Measurements from ENCODE around the gene BCAS4. TPM values are rescaled to one million over a fixed set of nuclear protein-coding genes. Genes with fewer than 3 reads are reported as not detected.
A peak's percentile ranks its signal among the peaks of the same experiment; 100 is the strongest.
"Not testable (repeated sequence)": the region's sequence is repeated elsewhere in the genome, so short reads cannot be mapped to it uniquely, and the experiment has no call there.

Gene BCAS4
- total RNA-seq, 1 experiment from 2014 or later: 13.5 TPM

DNA sequence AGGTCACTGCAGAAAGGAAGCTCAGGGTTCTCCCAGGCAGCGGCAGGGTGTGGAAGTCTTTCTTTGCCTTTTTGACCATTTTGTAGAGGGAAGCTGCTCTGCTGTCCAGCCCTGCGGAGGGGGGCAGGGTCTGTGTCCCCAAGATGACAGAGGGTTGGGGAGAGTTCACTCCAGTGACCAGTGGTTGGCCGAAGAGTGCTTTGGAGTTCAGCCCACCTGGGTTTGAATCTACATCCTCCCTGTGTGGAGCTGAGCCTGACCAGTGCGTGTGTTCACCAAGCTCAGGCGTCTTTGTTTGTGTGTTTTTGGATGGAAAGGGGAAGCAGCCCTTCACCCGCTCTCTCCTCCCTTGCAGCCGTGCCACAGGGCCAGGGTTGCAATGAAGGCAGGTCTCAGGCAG lies 25.9 kb upstream of the BCAS4 start:
- H3K9me3 Mint-ChIP-seq (ENCODE audit: low read depth, unreplicated experiment): not testable (repeated sequence)
- H3K36me3 Mint-ChIP-seq (ENCODE audit: insufficient read depth, unreplicated experiment): peaks cover 22% of the 10 kb centered on the region

DNA sequence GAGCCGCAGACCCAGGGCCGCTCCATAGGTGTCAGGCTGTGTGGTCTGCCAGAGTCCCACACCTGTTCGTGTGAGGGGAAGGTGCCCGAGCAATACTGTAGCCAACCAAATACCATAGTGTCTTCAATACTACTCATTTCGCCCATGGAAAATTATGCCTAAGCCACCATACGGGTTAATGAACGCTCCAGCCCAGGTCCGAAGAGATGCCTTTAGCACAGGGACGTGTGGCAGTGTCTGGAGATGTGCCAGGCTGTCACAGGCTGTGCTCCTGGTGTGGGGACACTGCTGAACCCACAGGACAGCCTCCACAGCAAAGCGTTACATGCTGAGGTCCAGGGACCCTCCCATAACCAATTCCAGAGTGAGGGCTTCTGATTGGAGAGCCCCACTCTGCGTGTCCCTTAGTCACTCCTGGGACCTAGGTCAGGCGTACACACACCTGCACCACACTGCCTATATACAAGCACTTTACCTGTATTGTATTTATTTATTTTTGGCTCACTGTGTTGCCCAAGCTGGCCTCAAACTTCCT lies 25.2 kb upstream of the BCAS4 start:
- intact Hi-C loops (cut with micrococcal nuclease; ENCODE audit: unreplicated experiment): loop anchor here (10.0 kb wide), 1 partner anchor 295 kb away; no protein-coding TSS in a partner anchor
- BruUV-seq (replicated peaks); CTCF ChIA-PET; H3K27ac Mint-ChIP-seq (ENCODE audit: unreplicated experiment); H3K27me3 Mint-ChIP-seq (ENCODE audit: unreplicated experiment); H3K4me3 Mint-ChIP-seq (ENCODE audit: low read depth, unreplicated experiment); DNase-seq; H3K9me3 Mint-ChIP-seq (ENCODE audit: low read depth, unreplicated experiment): not testable (repeated sequence)
- peaks cover 50% of the 10 kb centered on the region for H3K4me1 Mint-ChIP-seq (ENCODE audit: low read depth, unreplicated experiment)
- peaks cover 16% of the 10 kb centered on the region for H3K36me3 Mint-ChIP-seq (ENCODE audit: insufficient read depth, unreplicated experiment)

More for the DNA sequence above, 25.9 kb upstream of the BCAS4 start:
- not testable (repeated sequence) for H3K4me3 Mint-ChIP-seq (ENCODE audit: low read depth, unreplicated experiment); DNase-seq; H3K27ac Mint-ChIP-seq (ENCODE audit: unreplicated experiment); H3K27me3 Mint-ChIP-seq (ENCODE audit: unreplicated experiment); BruUV-seq (replicated peaks)
- peaks cover 51% of the 10 kb centered on the region for H3K4me1 Mint-ChIP-seq (ENCODE audit: low read depth, unreplicated experiment)
- CTCF ChIA-PET: interaction anchor here (0.7 to 0.9 kb wide), 2 partner anchors 17 to 160 kb away, joined by 3 read pairs; no protein-coding TSS in a partner anchor
- intact Hi-C loops (cut with micrococcal nuclease; ENCODE audit: unreplicated experiment): loop anchor here (10.0 kb wide), 1 partner anchor 294 kb away; no protein-coding TSS in a partner anchor

DNA sequence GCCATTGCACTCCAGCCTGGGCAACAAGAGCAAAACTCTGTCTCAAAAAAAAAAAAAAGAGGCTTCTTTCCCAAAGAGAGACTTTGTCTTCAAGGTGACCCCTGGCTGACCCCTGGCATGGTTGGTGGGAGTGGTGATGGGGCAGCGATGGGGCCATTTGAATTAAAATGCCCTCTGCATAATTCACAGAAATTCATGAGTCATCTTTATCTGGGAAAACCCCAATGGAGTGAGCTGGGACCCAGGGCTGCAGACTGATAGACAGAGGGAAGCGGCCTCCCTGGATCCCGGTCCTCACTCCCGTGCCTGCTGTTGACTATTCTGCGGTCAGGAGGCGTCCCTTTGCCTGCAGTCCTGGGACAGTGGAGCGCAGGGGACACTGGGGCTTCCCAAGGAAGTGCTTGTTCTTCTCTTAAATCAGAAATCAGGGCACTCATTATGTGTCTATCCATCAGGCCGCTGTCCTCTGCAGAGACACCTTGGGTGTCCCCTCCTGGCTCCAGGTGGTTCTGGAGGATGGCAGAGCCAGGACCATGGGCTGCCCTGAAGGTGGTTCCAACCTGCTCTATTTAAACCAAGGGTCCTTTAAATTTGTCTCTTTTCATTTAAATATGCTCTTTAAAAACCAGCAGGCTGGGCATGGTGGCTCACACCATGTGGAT lies 23.3 kb upstream of the BCAS4 start:
- H3K9me3 Mint-ChIP-seq (ENCODE audit: low read depth, unreplicated experiment); intact Hi-C loops (cut with micrococcal nuclease; ENCODE audit: unreplicated experiment); BruUV-seq (replicated peaks); H3K27me3 Mint-ChIP-seq (ENCODE audit: unreplicated experiment); H3K4me3 Mint-ChIP-seq (ENCODE audit: low read depth, unreplicated experiment): not testable (repeated sequence)
- peak; percentile 60 for DNase-seq
- Mint-ChIP-seq H3K36me3 (ENCODE audit: insufficient read depth, unreplicated experiment) (peaks cover 13% of the 10 kb centered on the region), H3K4me1 (ENCODE audit: low read depth, unreplicated experiment) (peaks cover 46% of the 10 kb centered on the region), H3K27ac (ENCODE audit: unreplicated experiment) (peak overlapping the region; percentile 45)
- CTCF ChIA-PET: interaction anchor here (0.6 to 0.7 kb wide), 2 partner anchors 19 to 143 kb away, joined by 3 to 6 read pairs; no protein-coding TSS in a partner anchor

DNA sequence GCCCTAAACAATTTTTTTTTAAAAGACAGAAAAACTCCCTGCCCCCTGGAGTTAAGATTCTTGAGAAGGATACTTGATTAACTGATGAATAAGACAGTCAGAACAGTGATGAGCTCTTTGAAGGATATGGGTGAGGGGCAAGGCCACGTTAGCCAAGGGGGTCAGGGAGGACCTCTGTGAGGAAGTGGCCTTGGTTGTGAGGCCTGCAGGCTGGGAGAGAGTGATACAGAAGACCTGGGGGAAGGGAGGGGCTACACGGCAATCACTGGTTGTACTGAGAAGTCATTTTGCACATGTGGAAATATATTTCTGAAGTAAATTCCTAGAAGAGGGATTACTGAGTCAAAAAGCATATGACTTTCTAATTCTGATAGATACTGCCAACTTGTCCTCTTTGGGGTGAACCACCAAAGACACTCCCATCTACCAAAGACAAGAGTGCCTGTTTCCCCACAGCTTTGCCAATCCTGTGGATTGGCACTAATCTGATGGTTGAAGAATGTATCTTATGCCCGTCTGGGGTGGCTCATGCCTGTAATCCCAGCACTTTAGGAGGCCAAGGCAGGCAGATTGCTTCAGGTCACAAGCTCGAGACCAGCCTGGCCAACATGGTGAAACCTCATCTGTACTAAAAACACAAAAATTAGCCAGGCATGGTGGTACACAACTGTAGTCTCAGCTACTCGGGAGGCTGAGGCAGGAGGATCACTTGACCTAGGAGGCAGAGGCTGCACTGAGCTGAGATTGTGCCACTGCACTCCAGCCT lies 22.3 kb upstream of the BCAS4 start:
- peaks cover 38% of the 10 kb centered on the region for H3K4me1 Mint-ChIP-seq (ENCODE audit: low read depth, unreplicated experiment)
- H3K36me3 Mint-ChIP-seq (ENCODE audit: insufficient read depth, unreplicated experiment): peaks cover 13% of the 10 kb centered on the region
- CTCF ChIA-PET: interaction anchor here (0.6 to 1.9 kb wide), 5 partner anchors 7 to 147 kb away, joined by 4 to 8 read pairs (median 7); no protein-coding TSS in a partner anchor
- no peak overlapping the region for H3K27ac Mint-ChIP-seq (ENCODE audit: unreplicated experiment)
- H3K4me3 Mint-ChIP-seq (ENCODE audit: low read depth, unreplicated experiment): no peak overlapping the region
- no TSS peak for BruUV-seq (replicated peaks)
- no peak for DNase-seq
- TF ChIP-seq, protein P1, sequence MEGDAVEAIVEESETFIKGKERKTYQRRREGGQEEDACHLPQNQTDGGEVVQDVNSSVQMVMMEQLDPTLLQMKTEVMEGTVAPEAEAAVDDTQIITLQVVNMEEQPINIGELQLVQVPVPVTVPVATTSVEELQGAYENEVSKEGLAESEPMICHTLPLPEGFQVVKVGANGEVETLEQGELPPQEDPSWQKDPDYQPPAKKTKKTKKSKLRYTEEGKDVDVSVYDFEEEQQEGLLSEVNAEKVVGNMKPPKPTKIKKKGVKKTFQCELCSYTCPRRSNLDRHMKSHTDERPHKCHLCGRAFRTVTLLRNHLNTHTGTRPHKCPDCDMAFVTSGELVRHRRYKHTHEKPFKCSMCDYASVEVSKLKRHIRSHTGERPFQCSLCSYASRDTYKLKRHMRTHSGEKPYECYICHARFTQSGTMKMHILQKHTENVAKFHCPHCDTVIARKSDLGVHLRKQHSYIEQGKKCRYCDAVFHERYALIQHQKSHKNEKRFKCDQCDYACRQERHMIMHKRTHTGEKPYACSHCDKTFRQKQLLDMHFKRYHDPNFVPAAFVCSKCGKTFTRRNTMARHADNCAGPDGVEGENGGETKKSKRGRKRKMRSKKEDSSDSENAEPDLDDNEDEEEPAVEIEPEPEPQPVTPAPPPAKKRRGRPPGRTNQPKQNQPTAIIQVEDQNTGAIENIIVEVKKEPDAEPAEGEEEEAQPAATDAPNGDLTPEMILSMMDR (IDR thresholded peaks at IDR 0.05; ENCODE audit: unreplicated experiment): no peak
- H3K9me3 Mint-ChIP-seq (ENCODE audit: low read depth, unreplicated experiment): no peaks in the 10 kb centered on the region
- H3K27me3 Mint-ChIP-seq (ENCODE audit: unreplicated experiment): no peaks in the 10 kb centered on the region
- intact Hi-C loops (cut with micrococcal nuclease; ENCODE audit: unreplicated experiment): no loop called here

DNA sequence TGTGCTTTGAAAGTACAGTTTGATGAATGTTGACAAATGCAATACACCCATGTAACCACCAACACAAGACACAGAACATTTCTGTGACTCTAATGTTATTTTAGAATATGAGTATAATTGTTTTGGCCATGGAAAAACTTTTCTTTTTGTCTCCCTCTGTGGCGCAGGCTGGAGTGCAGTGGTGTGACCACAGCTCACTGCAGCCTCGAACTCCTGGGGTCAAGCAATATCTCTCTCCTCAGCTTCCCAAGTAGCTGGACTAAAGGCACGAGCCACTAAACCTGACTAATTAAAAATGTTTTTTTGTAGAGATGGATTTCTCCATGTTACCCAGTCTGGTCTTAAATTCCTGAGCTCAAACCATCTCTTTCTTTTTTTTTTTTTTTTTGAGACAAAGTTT lies 20.3 kb upstream of the BCAS4 start:
- no peak overlapping the region for H3K4me3 Mint-ChIP-seq (ENCODE audit: low read depth, unreplicated experiment)
- DNase-seq: no peak
- H3K9me3 Mint-ChIP-seq (ENCODE audit: low read depth, unreplicated experiment): no peaks in the 10 kb centered on the region
- intact Hi-C loops (cut with micrococcal nuclease; ENCODE audit: unreplicated experiment): no loop called here
- no TSS peak for BruUV-seq (replicated peaks)
- peaks cover 13% of the 10 kb centered on the region for H3K36me3 Mint-ChIP-seq (ENCODE audit: insufficient read depth, unreplicated experiment)
- TF ChIP-seq, protein P1 (IDR thresholded peaks at IDR 0.05; ENCODE audit: unreplicated experiment): no peak
- no peak overlapping the region for H3K27ac Mint-ChIP-seq (ENCODE audit: unreplicated experiment)
- H3K4me1 Mint-ChIP-seq (ENCODE audit: low read depth, unreplicated experiment): peaks cover 32% of the 10 kb centered on the region
- H3K27me3 Mint-ChIP-seq (ENCODE audit: unreplicated experiment): no peaks in the 10 kb centered on the region
- CTCF ChIA-PET: interaction anchor here (1.2 to 1.9 kb wide), 2 partner anchors 10 to 149 kb away, joined by 6 to 8 read pairs; no protein-coding TSS in a partner anchor

Measured in Calu3 (cell line).